Peyer's patch (tissue), 4 donors: ENCODE measurements around the gene PRKCA.

Experiments used
- POLR2A ChIP-seq, 2 donors: fragments of 450-650 bp; IDR thresholded peaks; one replicate each; pipeline ENCODE4 v1.5.1; 2017; ENCODE audit warnings: antibody characterized with exemption in 2 of 2, mild to moderate bottlenecking in 2 of 2, moderate library complexity in 2 of 2
- TF ChIP-seq, protein P1 (sequence below), 6 experiments: fragments of 450-650 bp in 4 of 6; fragments of 200-600 bp in 2 of 6; sonication (generic) in 1 of 6; IDR thresholded peaks; one replicate each; pipeline ENCODE4 v1.5.1; 2017 to 2019; ENCODE audit warnings: antibody characterized with exemption in 6 of 6, mild to moderate bottlenecking in 3 of 6, moderate library complexity in 1 of 6

GRCh38 chr17:66429680-66430079 is 127.3 kb downstream of the PRKCA start:
- TF ChIP-seq, protein P1, sequence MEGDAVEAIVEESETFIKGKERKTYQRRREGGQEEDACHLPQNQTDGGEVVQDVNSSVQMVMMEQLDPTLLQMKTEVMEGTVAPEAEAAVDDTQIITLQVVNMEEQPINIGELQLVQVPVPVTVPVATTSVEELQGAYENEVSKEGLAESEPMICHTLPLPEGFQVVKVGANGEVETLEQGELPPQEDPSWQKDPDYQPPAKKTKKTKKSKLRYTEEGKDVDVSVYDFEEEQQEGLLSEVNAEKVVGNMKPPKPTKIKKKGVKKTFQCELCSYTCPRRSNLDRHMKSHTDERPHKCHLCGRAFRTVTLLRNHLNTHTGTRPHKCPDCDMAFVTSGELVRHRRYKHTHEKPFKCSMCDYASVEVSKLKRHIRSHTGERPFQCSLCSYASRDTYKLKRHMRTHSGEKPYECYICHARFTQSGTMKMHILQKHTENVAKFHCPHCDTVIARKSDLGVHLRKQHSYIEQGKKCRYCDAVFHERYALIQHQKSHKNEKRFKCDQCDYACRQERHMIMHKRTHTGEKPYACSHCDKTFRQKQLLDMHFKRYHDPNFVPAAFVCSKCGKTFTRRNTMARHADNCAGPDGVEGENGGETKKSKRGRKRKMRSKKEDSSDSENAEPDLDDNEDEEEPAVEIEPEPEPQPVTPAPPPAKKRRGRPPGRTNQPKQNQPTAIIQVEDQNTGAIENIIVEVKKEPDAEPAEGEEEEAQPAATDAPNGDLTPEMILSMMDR (IDR thresholded peaks at IDR 0.05) = no peak
- TF ChIP-seq POLR2A (IDR thresholded peaks at IDR 0.05) = no peak
